Measurements from ENCODE around the gene CLEC4G.

Gene CLEC4G

DNA sequence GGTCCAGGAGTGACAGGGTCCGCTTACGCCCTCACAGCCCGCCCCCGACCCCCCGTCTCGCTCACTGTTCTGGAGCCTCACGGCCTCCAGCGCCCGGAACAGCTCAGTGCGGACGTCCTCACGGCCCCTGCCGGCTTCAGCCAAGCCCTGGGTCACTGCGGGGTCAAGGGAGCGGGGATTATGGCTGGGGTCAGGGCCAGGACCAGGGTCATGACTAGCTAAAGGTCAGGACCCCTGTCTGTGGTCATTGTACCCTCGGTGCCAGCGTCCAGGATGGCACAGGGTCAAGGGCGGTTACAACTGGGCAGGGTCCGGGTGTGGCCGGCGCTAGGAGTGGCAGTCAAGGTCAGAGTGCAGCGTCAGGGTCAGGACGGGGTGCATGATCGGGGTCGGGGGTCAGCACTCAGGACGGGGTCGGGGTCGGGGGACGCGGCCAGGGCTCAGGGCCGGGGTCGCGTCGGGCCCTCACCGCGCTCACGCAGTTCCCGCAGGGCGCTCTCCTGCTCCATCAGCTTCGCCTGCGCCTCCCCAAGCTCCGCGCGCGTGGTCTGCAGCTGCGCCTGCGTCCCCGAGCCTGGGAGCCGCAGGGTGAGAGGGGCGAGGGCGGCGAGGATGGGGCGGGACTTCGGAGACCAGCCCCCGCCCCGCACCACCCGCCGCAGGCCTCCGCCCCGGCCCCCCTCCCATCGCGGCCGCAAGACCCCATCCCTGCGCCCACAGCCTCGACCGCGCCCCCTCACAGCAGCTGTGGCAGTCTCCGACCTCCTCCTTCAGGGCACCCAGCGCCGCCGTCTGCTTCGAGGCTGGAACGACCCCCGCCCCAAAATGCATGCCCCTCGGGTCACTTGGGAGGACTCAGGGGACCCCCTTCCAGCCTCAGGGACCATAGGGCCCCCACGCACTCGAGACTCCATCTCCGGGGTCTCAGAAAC is 1.4 kb downstream of the CLEC4G start:
- Histone ChIP-seq H3K9ac (ENCODE audit: low read depth in 1 of 2, low read length in 2 of 2) (no peak overlapping the region), H3K9me3 (ENCODE audit: control insufficient read depth in 1 of 2, low read length in 2 of 2) (no peaks in the 10 kb centered on the region), H3K27ac (ENCODE audit: low read depth, low read length) (no peak overlapping the region), H3K4me1 (ENCODE audit: control insufficient read depth in 1 of 2, insufficient read depth in 2 of 2, low read length in 2 of 2) (peaks cover 0 to 4% of the 10 kb centered on the region in 2 donors), H3K27me3 (ENCODE audit: control insufficient read depth in 1 of 2, insufficient read depth in 2 of 2, low read length in 2 of 2) (peaks cover 30 to 31% of the 10 kb centered on the region in 2 donors), H3K36me3 (ENCODE audit: control insufficient read depth in 1 of 2, insufficient read depth in 2 of 2, low read length in 2 of 2) (no peaks in the 10 kb centered on the region), H3K4me3 (ENCODE audit: low read depth in 1 of 2, low read length in 2 of 2) (no peak overlapping the region)

- Histone ChIP-seq H3K4me1 (ENCODE audit: control insufficient read depth in 1 of 2, insufficient read depth in 2 of 2, low read length in 2 of 2) (peaks cover 0 to 4% of the 10 kb centered on the region in 2 donors), H3K27ac (ENCODE audit: low read depth, low read length) (no peak overlapping the region), H3K27me3 (ENCODE audit: control insufficient read depth in 1 of 2, insufficient read depth in 2 of 2, low read length in 2 of 2) (peaks cover 30 to 31% of the 10 kb centered on the region in 2 donors), H3K4me3 (ENCODE audit: low read depth in 1 of 2, low read length in 2 of 2) (no peak overlapping the region), H3K9me3 (ENCODE audit: control insufficient read depth in 1 of 2, low read length in 2 of 2) (no peaks in the 10 kb centered on the region), H3K36me3 (ENCODE audit: control insufficient read depth in 1 of 2, insufficient read depth in 2 of 2, low read length in 2 of 2) (no peaks in the 10 kb centered on the region), H3K9ac (ENCODE audit: low read depth in 1 of 2, low read length in 2 of 2) (no peak overlapping the region)
Measured at GRCh38 chr19:7729831-7730285, 2.1 kb downstream of the CLEC4G start.

DNA sequence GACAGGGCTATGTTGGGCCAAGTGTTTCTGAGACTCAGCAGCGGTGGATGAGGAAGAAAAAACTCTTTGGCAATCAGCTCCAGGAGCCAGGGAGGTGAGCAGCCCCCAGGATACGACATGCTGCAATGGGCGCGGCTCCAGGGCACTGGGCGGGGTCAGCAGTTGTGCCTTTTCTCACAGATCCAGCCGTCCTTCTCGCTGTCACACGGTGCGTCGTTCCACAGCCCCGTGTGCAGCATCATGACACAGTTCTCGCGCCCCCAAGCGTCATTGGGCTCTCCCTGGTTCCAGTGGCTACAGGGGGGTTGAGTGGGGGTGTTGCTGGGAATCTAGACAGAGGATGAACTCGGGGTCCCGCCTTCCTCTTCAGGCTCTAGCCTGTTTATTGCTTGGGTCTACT is 2.7 kb downstream of the CLEC4G start:
- peaks cover 30 to 31% of the 10 kb centered on the region in 2 donors for H3K27me3 ChIP-seq (ENCODE audit: control insufficient read depth in 1 of 2, insufficient read depth in 2 of 2, low read length in 2 of 2)

DNA sequence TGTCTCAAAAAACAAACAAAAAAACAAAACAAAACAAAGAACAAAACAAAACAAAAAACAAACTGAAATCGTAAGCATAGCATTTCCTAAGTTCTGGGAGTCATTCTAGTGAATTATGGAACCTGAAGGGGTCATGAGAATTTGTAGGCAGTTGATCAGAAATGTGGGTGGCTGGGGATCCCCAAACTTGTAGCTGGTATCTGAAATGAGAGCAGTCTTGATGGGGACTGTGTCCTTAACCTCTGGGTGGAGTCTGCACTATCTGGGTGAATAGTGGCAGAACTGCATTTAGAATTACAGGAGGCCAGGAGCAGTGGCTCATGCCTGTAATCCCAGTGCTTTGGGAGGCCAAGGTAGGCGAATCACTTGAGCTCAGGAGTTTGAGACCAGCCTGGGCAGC is 6.1 kb downstream of the CLEC4G start:
- Histone ChIP-seq H3K9ac (ENCODE audit: low read depth in 1 of 2, low read length in 2 of 2) (no peak overlapping the region), H3K27me3 (ENCODE audit: control insufficient read depth in 1 of 2, insufficient read depth in 2 of 2, low read length in 2 of 2) (peaks cover 21 to 26% of the 10 kb centered on the region in 2 donors)

More for the DNA sequence above, 2.7 kb downstream of the CLEC4G start:
- H3K4me1 ChIP-seq (ENCODE audit: control insufficient read depth in 1 of 2, insufficient read depth in 2 of 2, low read length in 2 of 2): peaks cover 0 to 4% of the 10 kb centered on the region in 2 donors
- H3K36me3 ChIP-seq (ENCODE audit: control insufficient read depth in 1 of 2, insufficient read depth in 2 of 2, low read length in 2 of 2): no peaks in the 10 kb centered on the region
- no peaks in the 10 kb centered on the region for H3K9me3 ChIP-seq (ENCODE audit: control insufficient read depth in 1 of 2, low read length in 2 of 2)
- H3K9ac ChIP-seq (ENCODE audit: low read depth in 1 of 2, low read length in 2 of 2): no peak overlapping the region
- H3K27ac ChIP-seq (ENCODE audit: low read depth, low read length): no peak overlapping the region
- no peak overlapping the region for H3K4me3 ChIP-seq (ENCODE audit: low read depth in 1 of 2, low read length in 2 of 2)

DNA sequence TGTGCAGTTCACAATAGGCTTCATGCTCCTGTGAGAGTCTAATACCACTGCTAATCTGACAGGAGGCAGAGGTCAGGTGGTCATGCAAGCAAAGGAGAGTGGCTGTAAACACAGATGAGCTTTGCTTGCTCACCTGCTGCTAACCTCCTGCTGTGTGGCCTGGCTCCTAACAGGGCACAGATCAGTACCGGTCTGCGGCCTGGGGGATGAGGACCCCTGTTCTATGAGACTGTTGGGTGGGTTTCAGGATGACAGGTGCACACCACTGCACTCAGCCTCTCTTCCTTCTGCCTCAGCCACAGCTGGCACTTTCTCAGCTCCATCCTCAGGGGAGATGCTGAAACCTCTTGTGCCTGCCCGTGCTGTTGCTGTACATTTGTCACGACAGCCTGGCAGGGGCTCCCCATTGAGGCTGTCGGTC is 9.7 kb downstream of the CLEC4G start:
- no peaks in the 10 kb centered on the region for H3K9me3 ChIP-seq (ENCODE audit: control insufficient read depth in 1 of 2, low read length in 2 of 2)
- H3K4me3 ChIP-seq (ENCODE audit: low read depth in 1 of 2, low read length in 2 of 2): no peak overlapping the region
- H3K4me1 ChIP-seq (ENCODE audit: control insufficient read depth in 1 of 2, insufficient read depth in 2 of 2, low read length in 2 of 2): no peaks in the 10 kb centered on the region
- no peak overlapping the region for H3K27ac ChIP-seq (ENCODE audit: low read depth, low read length)
- H3K27me3 ChIP-seq (ENCODE audit: control insufficient read depth in 1 of 2, insufficient read depth in 2 of 2, low read length in 2 of 2): no peaks in the 10 kb centered on the region
- no peaks in the 10 kb centered on the region for H3K36me3 ChIP-seq (ENCODE audit: control insufficient read depth in 1 of 2, insufficient read depth in 2 of 2, low read length in 2 of 2)
- H3K9ac ChIP-seq (ENCODE audit: low read depth in 1 of 2, low read length in 2 of 2): no peak overlapping the region

More for the DNA sequence above, 6.1 kb downstream of the CLEC4G start:
- no peaks in the 10 kb centered on the region for H3K9me3 ChIP-seq (ENCODE audit: control insufficient read depth in 1 of 2, low read length in 2 of 2)
- peaks cover 0 to 4% of the 10 kb centered on the region in 2 donors for H3K4me1 ChIP-seq (ENCODE audit: control insufficient read depth in 1 of 2, insufficient read depth in 2 of 2, low read length in 2 of 2)
- H3K27ac ChIP-seq (ENCODE audit: low read depth, low read length): no peak overlapping the region
- no peak overlapping the region for H3K4me3 ChIP-seq (ENCODE audit: low read depth in 1 of 2, low read length in 2 of 2)
- H3K36me3 ChIP-seq (ENCODE audit: control insufficient read depth in 1 of 2, insufficient read depth in 2 of 2, low read length in 2 of 2): no peaks in the 10 kb centered on the region

- H3K9ac ChIP-seq (ENCODE audit: low read depth in 1 of 2, low read length in 2 of 2): no peak overlapping the region
- H3K27ac ChIP-seq (ENCODE audit: low read depth, low read length): no peak overlapping the region
- no peaks in the 10 kb centered on the region for H3K36me3 ChIP-seq (ENCODE audit: control insufficient read depth in 1 of 2, insufficient read depth in 2 of 2, low read length in 2 of 2)
- no peak overlapping the region for H3K4me3 ChIP-seq (ENCODE audit: low read depth in 1 of 2, low read length in 2 of 2)
- H3K4me1 ChIP-seq (ENCODE audit: control insufficient read depth in 1 of 2, insufficient read depth in 2 of 2, low read length in 2 of 2): no peaks in the 10 kb centered on the region
- H3K27me3 ChIP-seq (ENCODE audit: control insufficient read depth in 1 of 2, insufficient read depth in 2 of 2, low read length in 2 of 2): no peaks in the 10 kb centered on the region
- H3K9me3 ChIP-seq (ENCODE audit: control insufficient read depth in 1 of 2, low read length in 2 of 2): peaks cover 3 to 6% of the 10 kb centered on the region in 2 donors
Measured at GRCh38 chr19:7720351-7720750, 11.6 kb downstream of the CLEC4G start.

GRCh38 chr19:7718668-7719067 is 13.2 kb downstream of the CLEC4G start:
- no peaks in the 10 kb centered on the region for H3K4me1 ChIP-seq (ENCODE audit: control insufficient read depth in 1 of 2, insufficient read depth in 2 of 2, low read length in 2 of 2)
- no peaks in the 10 kb centered on the region for H3K27me3 ChIP-seq (ENCODE audit: control insufficient read depth in 1 of 2, insufficient read depth in 2 of 2, low read length in 2 of 2)
- H3K9me3 ChIP-seq (ENCODE audit: control insufficient read depth in 1 of 2, low read length in 2 of 2): peaks cover 3 to 6% of the 10 kb centered on the region in 2 donors
- no peak overlapping the region for H3K27ac ChIP-seq (ENCODE audit: low read depth, low read length)
- H3K9ac ChIP-seq (ENCODE audit: low read depth in 1 of 2, low read length in 2 of 2): no peak overlapping the region
- H3K4me3 ChIP-seq (ENCODE audit: low read depth in 1 of 2, low read length in 2 of 2): no peak overlapping the region
- no peaks in the 10 kb centered on the region for H3K36me3 ChIP-seq (ENCODE audit: control insufficient read depth in 1 of 2, insufficient read depth in 2 of 2, low read length in 2 of 2)

DNA sequence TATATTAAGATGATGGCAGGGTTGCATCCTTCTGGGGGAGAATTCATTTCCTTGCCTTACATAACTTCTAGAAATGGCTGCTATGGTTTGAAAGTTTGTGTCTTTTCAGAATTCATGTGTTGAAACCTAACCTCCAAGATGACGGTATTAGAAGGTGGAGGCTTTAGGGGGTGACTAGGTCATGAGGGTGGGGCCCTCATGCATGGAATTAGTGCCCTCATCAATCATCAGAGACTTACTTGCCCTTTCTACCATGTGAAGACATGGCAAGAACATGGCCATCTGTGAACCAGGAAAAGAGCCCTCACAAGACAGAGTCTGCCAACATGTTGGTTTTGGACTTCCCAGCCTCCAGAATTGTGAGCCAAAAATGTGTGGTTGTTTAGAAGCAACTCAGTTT is 15.1 kb downstream of the CLEC4G start:
- Histone ChIP-seq H3K9ac (ENCODE audit: low read depth in 1 of 2, low read length in 2 of 2) (no peak overlapping the region), H3K27ac (ENCODE audit: low read depth, low read length) (no peak overlapping the region), H3K36me3 (ENCODE audit: control insufficient read depth in 1 of 2, insufficient read depth in 2 of 2, low read length in 2 of 2) (no peaks in the 10 kb centered on the region), H3K27me3 (ENCODE audit: control insufficient read depth in 1 of 2, insufficient read depth in 2 of 2, low read length in 2 of 2) (no peaks in the 10 kb centered on the region), H3K4me1 (ENCODE audit: control insufficient read depth in 1 of 2, insufficient read depth in 2 of 2, low read length in 2 of 2) (no peaks in the 10 kb centered on the region), H3K4me3 (ENCODE audit: low read depth in 1 of 2, low read length in 2 of 2) (no peak overlapping the region), H3K9me3 (ENCODE audit: control insufficient read depth in 1 of 2, low read length in 2 of 2) (peaks cover 3 to 6% of the 10 kb centered on the region in 2 donors)

DNA sequence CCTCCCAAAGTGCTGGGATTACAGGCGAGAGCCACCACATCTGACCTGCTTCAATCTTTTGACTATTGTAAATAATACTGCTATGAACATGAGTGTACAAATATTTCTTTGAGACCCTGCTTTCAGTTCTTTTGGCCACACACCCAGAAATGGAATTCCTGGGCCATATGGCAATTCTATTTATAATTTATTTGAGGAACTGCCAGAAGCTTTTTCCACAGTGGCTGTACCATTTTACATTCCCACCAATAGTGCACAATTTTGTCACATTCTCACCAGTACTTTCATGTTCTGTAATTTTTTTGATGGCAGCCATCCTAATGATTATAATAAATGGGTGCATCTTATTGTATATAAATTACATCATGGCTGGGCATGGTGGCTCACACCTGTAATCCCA is 16.2 kb downstream of the CLEC4G start:
- Histone ChIP-seq H3K36me3 (ENCODE audit: control insufficient read depth in 1 of 2, insufficient read depth in 2 of 2, low read length in 2 of 2) (no peaks in the 10 kb centered on the region), H3K27me3 (ENCODE audit: control insufficient read depth in 1 of 2, insufficient read depth in 2 of 2, low read length in 2 of 2) (no peaks in the 10 kb centered on the region), H3K9me3 (ENCODE audit: control insufficient read depth in 1 of 2, low read length in 2 of 2) (peaks cover 3 to 6% of the 10 kb centered on the region in 2 donors), H3K9ac (ENCODE audit: low read depth in 1 of 2, low read length in 2 of 2) (no peak overlapping the region), H3K4me3 (ENCODE audit: low read depth in 1 of 2, low read length in 2 of 2) (no peak overlapping the region), H3K4me1 (ENCODE audit: control insufficient read depth in 1 of 2, insufficient read depth in 2 of 2, low read length in 2 of 2) (no peaks in the 10 kb centered on the region), H3K27ac (ENCODE audit: low read depth, low read length) (no peak overlapping the region)

DNA sequence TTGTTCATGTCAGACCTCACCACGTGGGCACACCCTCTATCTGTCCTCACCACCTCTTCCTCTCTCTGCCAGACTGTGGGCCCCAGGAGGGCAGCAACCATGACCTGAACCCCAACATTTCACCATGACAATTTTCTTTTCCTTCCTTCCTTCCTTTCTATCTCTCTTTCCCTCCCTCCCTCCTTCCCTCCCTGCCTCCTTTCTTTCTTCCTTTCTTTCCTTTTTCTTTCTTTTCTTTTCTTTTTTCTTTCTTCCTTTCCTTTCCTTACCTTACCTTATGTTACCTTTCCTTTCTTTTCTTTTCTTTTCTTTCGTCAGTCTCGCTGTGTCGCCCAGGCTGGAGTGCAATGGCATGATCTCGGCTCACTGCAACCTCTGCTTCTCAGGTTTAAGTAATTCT is 21.3 kb downstream of the CLEC4G start:
- H3K9ac ChIP-seq (ENCODE audit: low read depth in 1 of 2, low read length in 2 of 2): no peak overlapping the region
- no peak overlapping the region for H3K27ac ChIP-seq (ENCODE audit: low read depth, low read length)
- no peaks in the 10 kb centered on the region for H3K36me3 ChIP-seq (ENCODE audit: control insufficient read depth in 1 of 2, insufficient read depth in 2 of 2, low read length in 2 of 2)
- peaks cover 0 to 5% of the 10 kb centered on the region in 2 donors for H3K4me1 ChIP-seq (ENCODE audit: control insufficient read depth in 1 of 2, insufficient read depth in 2 of 2, low read length in 2 of 2)
- H3K4me3 ChIP-seq (ENCODE audit: low read depth in 1 of 2, low read length in 2 of 2): no peak overlapping the region
- H3K9me3 ChIP-seq (ENCODE audit: control insufficient read depth in 1 of 2, low read length in 2 of 2): no peaks in the 10 kb centered on the region
- H3K27me3 ChIP-seq (ENCODE audit: control insufficient read depth in 1 of 2, insufficient read depth in 2 of 2, low read length in 2 of 2): no peaks in the 10 kb centered on the region
